ENCODE measurements around the gene RACGAP1. TPM values are rescaled to one million over a fixed set of nuclear protein-coding genes. Genes with fewer than 3 reads are reported as not detected.

Gene RACGAP1
- total and polyA plus RNA-seq, 12 donors = 1.3 to 28.4 (median 6.2) TPM

GRCh38 chr12:49947593-49948226, 77.6 kb downstream of the RACGAP1 start:
- Histone ChIP-seq H3K4me3 (no peak overlapping the region), H3K9me3 (replicated peaks in 1 of 3) (no peaks in the 10 kb centered on the region), H3K36me3 (replicated peaks in 1 of 2) (no peaks in the 10 kb centered on the region), H3K27me3 (no peaks in the 10 kb centered on the region), H3K4me1 (replicated peaks in 1 of 2) (peaks cover 0 to 35% of the 10 kb centered on the region in 2 donors), H3K27ac (no peak overlapping the region)
- WGBS, 4 donors = 84 to 86% (median 86%) methylated on average over 7 of the region's 7 CpGs
- TF ChIP-seq POLR2A (IDR thresholded peaks at IDR 0.05) (no peak), CTCF (IDR thresholded peaks at IDR 0.05) (no peak)
- no peak for DNase-seq
- intact Hi-C loops (cut with DNase I) = no loop called here

- intact Hi-C loops (cut with DNase I) = no loop called here
- Histone ChIP-seq H3K9me3 (replicated peaks in 1 of 3) (no peaks in the 10 kb centered on the region), H3K27ac (no peak overlapping the region), H3K4me3 (no peak overlapping the region), H3K27me3 (no peaks in the 10 kb centered on the region), H3K36me3 (replicated peaks in 1 of 2) (no peaks in the 10 kb centered on the region), H3K4me1 (replicated peaks in 1 of 2) (peaks cover 0 to 35% of the 10 kb centered on the region in 2 donors)
- no peak for TF ChIP-seq POLR2A (IDR thresholded peaks at IDR 0.05)
- TF ChIP-seq CTCF (IDR thresholded peaks at IDR 0.05) = no peak
- DNase-seq = no peak
- 78 to 85% (median 83%) methylated on average over 3 of the region's 3 CpGs for WGBS, 4 donors
Observed at GRCh38 chr12:49946497-49946896, 78.8 kb downstream of the RACGAP1 start.

- intact Hi-C loops (cut with DNase I) = no loop called here
- Histone ChIP-seq H3K27ac (peak overlapping the region in 3 of 5 donors; percentile 3 to 81 (median 72)), H3K36me3 (replicated peaks in 1 of 2) (no peaks in the 10 kb centered on the region), H3K9me3 (replicated peaks in 1 of 3) (no peaks in the 10 kb centered on the region), H3K4me1 (replicated peaks in 1 of 2) (peaks cover 0 to 34% of the 10 kb centered on the region in 2 donors), H3K27me3 (no peaks in the 10 kb centered on the region), H3K4me3 (no peak overlapping the region)
- WGBS, 4 donors = 87 to 92% (median 92%) methylated on average over 9 of the region's 9 CpGs
- TF ChIP-seq POLR2A (IDR thresholded peaks at IDR 0.05) = no peak
- no peak for TF ChIP-seq CTCF (IDR thresholded peaks at IDR 0.05)
- DNase-seq = no peak
Observed at GRCh38 chr12:49946086-49946485, 79.2 kb downstream of the RACGAP1 start.

GRCh38 chr12:49945394-49946080, 79.8 kb downstream of the RACGAP1 start:
- Histone ChIP-seq H3K4me1 (replicated peaks in 1 of 2) (peaks cover 0 to 29% of the 10 kb centered on the region in 2 donors), H3K4me3 (peak overlapping the region in 1 of 4 donors; percentile 30), H3K36me3 (replicated peaks in 1 of 2) (no peaks in the 10 kb centered on the region), H3K27me3 (no peaks in the 10 kb centered on the region), H3K9me3 (replicated peaks in 1 of 3) (no peaks in the 10 kb centered on the region), H3K27ac (peak overlapping the region in 3 of 5 donors; percentile 3 to 81 (median 72))
- 4 to 11% (median 7%) methylated on average over 25 to 28 of the region's 28 CpGs for WGBS, 4 donors
- peak; percentile 86 to 95 (median 89) for DNase-seq
- intact Hi-C loops (cut with DNase I) = no loop called here
- peak in 1 of 2 donors; percentile 20 for TF ChIP-seq POLR2A (IDR thresholded peaks at IDR 0.05)
- TF ChIP-seq CTCF (IDR thresholded peaks at IDR 0.05) = peak; percentile 72 to 88 (median 82)

All from adrenal gland (tissue), 12 donors.